ENCODE data around the gene UPK1B.
"Not testable (repeated sequence)": the region's sequence is repeated elsewhere in the genome, so short reads cannot be mapped to it uniquely, and the experiment has no call there.

UPK1B gene

DNA sequence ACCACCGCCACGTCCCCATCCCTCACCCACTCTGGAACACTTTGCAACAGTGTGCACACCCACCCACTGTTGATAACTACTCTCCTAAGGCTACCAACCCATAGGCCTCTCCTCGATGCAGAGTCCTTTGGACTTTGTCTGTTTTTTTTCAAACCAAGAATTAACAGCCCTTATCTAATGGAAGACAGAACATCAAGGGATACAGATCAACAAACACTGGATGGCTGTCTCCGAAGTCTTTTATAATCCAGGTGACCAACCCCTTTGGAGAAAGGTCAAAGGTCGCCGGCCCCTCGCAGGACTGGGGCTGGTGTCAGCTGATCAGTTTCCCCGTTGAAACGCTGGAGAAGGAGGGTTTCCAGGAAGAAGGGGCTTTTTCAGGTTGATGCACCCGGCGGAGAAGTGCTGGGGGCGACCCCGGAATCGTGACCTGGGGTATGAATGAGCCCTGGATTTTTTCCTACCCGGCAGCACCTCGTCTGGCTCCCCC is 66.7 kb downstream of the UPK1B start:
- FAIRE-seq: peak; percentile 36
- no peak for TF ChIP-seq POLR2A (IDR thresholded peaks at IDR 0.05; ENCODE audit: low read depth, low read length)
- no peak for DNase-seq (ENCODE audit: insufficient read length, low spot score)

DNA sequence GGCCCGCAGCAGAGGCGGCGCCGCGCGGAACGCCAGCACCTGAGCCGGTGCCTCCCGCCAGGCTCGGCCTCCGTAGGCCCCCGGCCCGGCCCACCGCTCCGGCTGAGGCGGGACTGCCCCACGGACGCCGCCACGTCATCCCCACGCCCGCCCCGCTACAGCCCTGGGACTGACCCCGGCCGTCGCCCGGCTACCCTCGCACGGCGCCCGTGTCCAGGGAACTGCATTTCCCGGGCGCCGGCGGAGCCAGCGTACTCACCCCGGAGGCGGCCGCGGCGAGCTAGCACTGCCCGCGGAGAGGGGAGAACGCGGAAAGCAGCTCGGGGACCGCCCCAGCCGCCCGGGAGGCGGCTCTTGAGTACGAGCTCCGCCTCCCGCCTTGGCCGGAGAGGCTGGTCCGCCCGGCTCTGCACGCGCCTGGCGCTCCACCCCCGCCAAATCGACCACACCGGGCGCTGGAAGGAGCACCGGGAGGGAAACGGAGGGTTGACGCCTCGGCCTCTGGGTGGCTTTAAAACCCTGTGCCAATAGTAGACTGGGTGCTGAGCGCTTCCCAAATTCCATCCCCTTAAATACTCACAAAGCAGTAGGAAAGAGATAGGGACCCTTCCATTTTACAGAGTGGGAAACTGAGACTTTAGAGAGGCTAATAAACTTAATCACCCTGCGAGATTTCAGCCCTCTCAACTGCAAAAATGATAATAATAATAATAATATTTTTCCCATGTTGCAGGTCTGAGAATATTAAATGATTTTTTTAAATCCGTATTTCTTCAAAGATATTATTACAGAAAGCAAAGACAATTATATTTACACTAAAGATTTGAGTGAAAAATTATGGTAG is 67.4 kb downstream of the UPK1B start, which contains the start of gene B4GALT4:
Gene B4GALT4, minus strand, starts transcription at position 288 of the 844 bp plus-strand sequence. CDS start 10,779 bp downstream, outside the sequence.
- peak; percentile 81 for DNase-seq (ENCODE audit: insufficient read length, low spot score)
- peak; percentile 84 for TF ChIP-seq POLR2A (IDR thresholded peaks at IDR 0.05; ENCODE audit: low read depth, low read length)
- no peak for FAIRE-seq

DNA sequence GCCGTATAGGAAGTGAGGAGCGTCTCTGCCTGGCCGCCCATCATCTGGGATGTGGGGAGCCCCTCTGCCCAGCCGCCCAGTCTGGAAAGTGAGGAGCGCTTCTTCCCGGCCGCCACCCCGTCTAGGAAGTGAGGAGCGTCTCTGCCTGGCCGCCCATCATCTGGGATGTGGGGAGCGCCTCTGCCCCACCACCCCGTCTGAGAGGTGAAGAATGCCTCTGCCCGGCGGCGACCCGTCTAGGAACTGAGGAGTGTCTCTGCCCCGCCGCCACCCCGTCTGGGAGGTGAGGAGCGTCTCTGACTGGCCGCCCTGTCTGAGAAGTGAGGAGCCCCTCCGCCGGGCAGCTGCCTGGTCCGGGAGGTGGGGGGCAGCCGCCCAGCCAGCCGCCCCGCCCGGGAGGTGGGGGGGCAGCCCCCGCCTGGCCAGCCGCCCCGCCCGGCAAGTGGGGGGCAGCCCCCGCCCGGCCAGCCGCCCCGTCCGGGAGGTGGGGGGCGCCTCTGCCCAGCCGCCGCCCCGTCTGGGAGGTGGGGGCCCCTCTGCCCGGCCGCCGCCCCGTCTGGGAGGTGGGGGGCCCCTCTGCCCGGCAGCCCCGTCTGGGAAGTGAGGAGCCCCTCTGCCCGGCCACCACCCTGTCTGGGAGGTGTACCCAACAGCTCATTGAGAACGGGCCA is 69.1 kb downstream of the UPK1B start:
- FAIRE-seq: not testable (repeated sequence)

GRCh38 chr3:119243058-119243529 is 69.7 kb downstream of the UPK1B start:
- DNase-seq (ENCODE audit: insufficient read length, low spot score); FAIRE-seq: not testable (repeated sequence)

More for the DNA sequence above, 69.1 kb downstream of the UPK1B start:
- DNase-seq (ENCODE audit: insufficient read length, low spot score): not testable (repeated sequence)

GRCh38 chr3:119243712-119244111 is 70.3 kb downstream of the UPK1B start:
- DNase-seq (ENCODE audit: insufficient read length, low spot score) (no peak), FAIRE-seq (no peak)

DNA sequence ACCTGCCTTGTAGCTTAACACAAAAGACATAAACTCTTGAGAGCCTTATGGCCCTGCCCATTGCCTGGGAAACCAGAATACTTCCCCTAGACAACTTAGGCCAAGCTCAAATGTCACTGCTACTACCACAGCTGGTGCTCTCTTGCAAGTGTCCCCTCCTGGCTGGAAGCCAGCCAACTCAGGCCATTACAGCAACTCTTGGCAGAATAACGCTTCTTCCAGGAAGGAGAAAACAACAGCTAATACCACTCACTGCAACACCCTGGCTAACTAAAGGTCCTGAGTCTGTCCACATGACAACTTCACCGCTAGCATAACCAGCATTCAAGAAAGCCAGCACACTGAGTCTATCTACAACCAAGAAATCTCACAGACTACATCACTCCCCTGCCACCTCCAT is 72.4 kb downstream of the UPK1B start:
- no peak for TF ChIP-seq POLR2A (IDR thresholded peaks at IDR 0.05; ENCODE audit: low read depth, low read length)
- FAIRE-seq: no peak
- DNase-seq (ENCODE audit: insufficient read length, low spot score): no peak

More at GRCh38 chr3:119243712-119244111, 70.3 kb downstream of the UPK1B start:
- no peak for TF ChIP-seq POLR2A (IDR thresholded peaks at IDR 0.05; ENCODE audit: low read depth, low read length)

Data from H54 (cell line).